IMR-90 (cell line): ENCODE data around the gene PYGB. TPM values are rescaled to one million over a fixed set of nuclear protein-coding genes. Genes with fewer than 3 reads are reported as not detected.

Source experiments
- ATAC-seq: fragments of 200-7000 bp; cut with Tn5 transposase; 2 replicates; pipeline ENCODE4 v1.9.1; 2020; ENCODE audit warnings: low read depth, mild to moderate bottlenecking, moderate library complexity
- BruUV-seq: library from RNA; stranded (reverse); fragments of 400-500 nt; replicated peaks from 2 replicates; lab custom pipeline; 2021; lab: Mats Ljungman, UMichigan
- CTCF ChIA-PET: fragments of 300-600 bp; formaldehyde crosslinking; extraction: SDS; loops from one replicate; lab custom pipeline; 2021; ENCODE audit warnings: antibody characterized with exemption; lab: Yijun Ruan, JAX
- POLR2A ChIA-PET: fragments of 300-600 bp; sonication (Branson Sonifier 250); formaldehyde crosslinking; loops from one replicate; lab custom pipeline; 2022; ENCODE audit warnings: antibody characterized with exemption; ENCODE audit not compliant: unreplicated experiment; lab: Charles Lee
- DNase-seq: peaks from one replicate; pipeline ENCODE4 v3.0.0; 2013
- H2AFZ ChIP-seq: replicated peaks from 2 replicates; pipeline ENCODE3; 2013; ENCODE audit warnings: low read length, mild to moderate bottlenecking; ENCODE audit not compliant: poor library complexity
- H2AK5ac ChIP-seq: 2 replicates; pipeline ENCODE4 v1.6.1; 2013; ENCODE audit warnings: low read depth, low read length, inconsistent platforms
- H2AK9ac ChIP-seq: replicated peaks from 2 replicates; pipeline ENCODE3; 2013; ENCODE audit warnings: mild to moderate bottlenecking, low read depth, low read length, moderate library complexity; ENCODE audit not compliant: poor library complexity
- H2BK120ac ChIP-seq: 2 replicates; pipeline ENCODE4 v1.6.1; 2013; ENCODE audit warnings: low read depth, low read length, inconsistent platforms
- H2BK15ac ChIP-seq: 3 replicates; pipeline ENCODE4 v1.6.1; 2013; ENCODE audit warnings: low read depth, low read length, inconsistent platforms
- H2BK20ac ChIP-seq: 2 replicates; pipeline ENCODE4 v1.6.1; 2013; ENCODE audit warnings: low read depth, mild to moderate bottlenecking, inconsistent platforms, low read length, moderate library complexity
- H2BK5ac ChIP-seq: 2 replicates; pipeline ENCODE4 v1.6.1; 2013; ENCODE audit warnings: mild to moderate bottlenecking, low read depth, low read length, inconsistent platforms; ENCODE audit not compliant: poor library complexity, severe bottlenecking
- H3K14ac ChIP-seq: replicated peaks from 2 replicates; pipeline ENCODE4 v1.6.1; 2013; ENCODE audit warnings: low read depth, low read length, inconsistent platforms
- H3K18ac ChIP-seq: 2 replicates; pipeline ENCODE4 v1.6.1; 2013; ENCODE audit warnings: low read depth, low read length, control low read depth
- H3K23ac ChIP-seq: 2 replicates; pipeline ENCODE4 v1.6.1; 2013; ENCODE audit warnings: low read depth, low read length, inconsistent platforms
- H3K27ac ChIP-seq: 2 replicates; pipeline ENCODE4 v1.5.1; 2013; ENCODE audit warnings: mild to moderate bottlenecking, control low read depth, low read length; ENCODE audit not compliant: insufficient read depth
- H3K27me3 ChIP-seq: 2 replicates; pipeline ENCODE4 v1.6.1; 2013; ENCODE audit warnings: low read length; ENCODE audit not compliant: control insufficient read depth, insufficient read depth
- H3K36me3 ChIP-seq: 2 replicates; pipeline ENCODE4 v1.6.1; 2013; ENCODE audit warnings: low read length, mixed read lengths; ENCODE audit not compliant: control insufficient read depth, insufficient read depth
- H3K4ac ChIP-seq: 2 replicates; pipeline ENCODE4 v1.6.1; 2013; ENCODE audit warnings: low read depth, low read length, inconsistent platforms
- H3K4me1 ChIP-seq: 2 replicates; pipeline ENCODE4 v1.6.1; 2013; ENCODE audit warnings: low read length, mixed read lengths; ENCODE audit not compliant: control insufficient read depth, insufficient read depth
- H3K4me2 ChIP-seq: 2 replicates; pipeline ENCODE4 v1.6.1; 2013; ENCODE audit warnings: low read depth, mild to moderate bottlenecking, control low read depth, low read length, moderate library complexity
- H3K4me3 ChIP-seq: 2 replicates; pipeline ENCODE4 v1.5.1; 2013; ENCODE audit warnings: low read depth, mild to moderate bottlenecking, control low read depth, low read length, moderate library complexity; ENCODE audit not compliant: insufficient read depth
- H3K56ac ChIP-seq: 2 replicates; pipeline ENCODE4 v1.6.1; 2013; ENCODE audit warnings: low read length, inconsistent platforms; ENCODE audit not compliant: insufficient read depth; ENCODE audit errors: extremely low read depth
- H3K79me1 ChIP-seq, 2 experiments: 2 replicates each; pipeline ENCODE4 v1.6.1; 2013; ENCODE audit warnings: low read length in 2 of 2, inconsistent platforms in 1 of 2, low read depth in 1 of 2
- H3K9ac ChIP-seq: 2 replicates; pipeline ENCODE4 v1.6.1; 2013; ENCODE audit warnings: low read depth, low read length, control low read depth
- H3K9me1 ChIP-seq: 2 replicates; pipeline ENCODE4 v1.6.1; 2013; ENCODE audit warnings: low read length, inconsistent platforms; ENCODE audit not compliant: insufficient read depth
- H3K9me3 ChIP-seq: 2 replicates; pipeline ENCODE4 v1.6.1; 2013; ENCODE audit warnings: low read length; ENCODE audit not compliant: control insufficient read depth, insufficient read depth
- H4K20me1 ChIP-seq: 2 replicates; pipeline ENCODE4 v1.6.1; 2013; ENCODE audit warnings: low read length, inconsistent platforms; ENCODE audit not compliant: insufficient read depth
- H4K5ac ChIP-seq: 2 replicates; pipeline ENCODE4 v1.6.1; 2013; ENCODE audit warnings: mild to moderate bottlenecking, low read depth, low read length, control low read depth
- H4K8ac ChIP-seq, 2 experiments: 2 replicates each; pipeline ENCODE4 v1.6.1; 2013; ENCODE audit warnings: low read depth in 2 of 2, low read length in 2 of 2, control low read depth in 1 of 2, inconsistent platforms in 1 of 2
- H4K91ac ChIP-seq: 2 replicates; pipeline ENCODE4 v1.6.1; 2013; ENCODE audit warnings: low read depth, low read length, inconsistent platforms; ENCODE audit not compliant: insufficient read depth
- BHLHE40 ChIP-seq: fragments of 150-350 bp; IDR thresholded peaks from 2 replicates; pipeline ENCODE4 v1.6.1; 2016; ENCODE audit warnings: mild to moderate bottlenecking, low read depth, low read length
- CEBPB ChIP-seq: IDR thresholded peaks from 2 replicates; pipeline ENCODE4 v1.6.1; 2012; ENCODE audit warnings: low read depth, low read length, improper control_type of control experiment
- CHD1 ChIP-seq: IDR thresholded peaks from 2 replicates; pipeline ENCODE4 v1.6.1; 2012; ENCODE audit warnings: low read depth, low read length, improper control_type of control experiment
- FOS ChIP-seq: fragments of 150-350 bp; IDR thresholded peaks from 2 replicates; pipeline ENCODE4 v1.6.1; 2016; ENCODE audit warnings: low read depth, low read length
- MAFK ChIP-seq: IDR thresholded peaks from 2 replicates; pipeline ENCODE4 v1.6.1; 2012; ENCODE audit warnings: low read depth, low read length, improper control_type of control experiment
- MAZ ChIP-seq: IDR thresholded peaks from 2 replicates; pipeline ENCODE4 v1.6.1; 2012; ENCODE audit warnings: low read depth, mild to moderate bottlenecking, low read length, improper control_type of control experiment, moderate library complexity, borderline replicate concordance
- MXI1 ChIP-seq: IDR thresholded peaks from 2 replicates; pipeline ENCODE4 v1.6.1; 2012; ENCODE audit warnings: low read depth, mild to moderate bottlenecking, low read length, moderate library complexity, borderline replicate concordance
- NFE2L2 ChIP-seq: fragments of 150-350 bp; IDR thresholded peaks from 2 replicates; pipeline ENCODE4 v1.6.1; 2016; ENCODE audit warnings: low read depth, mild to moderate bottlenecking, low read length
- POLR2A ChIP-seq: IDR thresholded peaks from 2 replicates; pipeline ENCODE4 v1.6.1; 2012; ENCODE audit warnings: mild to moderate bottlenecking, low read depth, low read length
- RAD21 ChIP-seq: IDR thresholded peaks from 2 replicates; pipeline ENCODE4 v1.6.1; 2012; ENCODE audit warnings: low read length, improper control_type of control experiment
- RCOR1 ChIP-seq: IDR thresholded peaks from 2 replicates; pipeline ENCODE4 v1.6.1; 2012; ENCODE audit warnings: mild to moderate bottlenecking, low read length, improper control_type of control experiment; ENCODE audit not compliant: insufficient replicate concordance
- SMC3 ChIP-seq: fragments of 150-350 bp; IDR thresholded peaks from 2 replicates; pipeline ENCODE4 v1.6.1; 2016; ENCODE audit warnings: low read depth, mild to moderate bottlenecking, antibody characterized with exemption, low read length, moderate library complexity
- WGBS, 2 experiments: methylation state at CpG; one replicate each; pipeline versions ENCODE4 v1.1.5 to v1.1.7; 2013; ENCODE audit warnings: missing lambda C conversion rate in 2 of 2; ENCODE audit not compliant: insufficient read length in 1 of 2; ENCODE audit errors: extremely low coverage in 2 of 2; 5-methylcytosine and 5-hydroxymethylcytosine counted together
- dilution Hi-C: fragments of 300-500 bp; cut with HindIII; formaldehyde crosslinking; loops from one replicate; pipeline ENCODE4 v1.14.3; 2018; ENCODE audit warnings: low sequenced_read_pairs; ENCODE audit not compliant: unreplicated experiment
- in situ Hi-C: fragments of 300-500 bp; cut with MboI; formaldehyde crosslinking; loops from 3 replicates; pipeline ENCODE4 v1.14.3; 2019; ENCODE audit warnings: low sequenced_read_pairs, inconsistent platforms, mixed read lengths
- intact Hi-C: fragments of 100-400 bp; cut with micrococcal nuclease; formaldehyde crosslinking; loops from 2 replicates; pipeline ENCODE4 v1.10.0; 2022
- polyA plus RNA-seq, 3 experiments: library from polyadenylated mRNA; depleted of rRNA; stranded (reverse); fragments of >200 nt; gene quantifications; 2 replicates each; pipeline ENCODE4 v1.2.3, GENCODE V29; 2012; ENCODE audit warnings: low replicate concordance in 1 of 3
- total RNA-seq: library from RNA; depleted of rRNA; stranded (reverse); fragments of >200 nt; gene quantifications from 2 replicates; pipeline ENCODE4 v1.2.3, GENCODE V29; 2012
- TF ChIP-seq, protein P1 (sequence below): conservative IDR thresholded peaks from 2 replicates; pipeline ENCODE4 v1.5.1; 2012; ENCODE audit warnings: mild to moderate bottlenecking, low read depth, low read length, improper control_type of control experiment
- TF ChIP-seq, protein P2 (sequence below): fragments of 150-350 bp; IDR thresholded peaks from 2 replicates; pipeline ENCODE4 v1.6.1; 2016; ENCODE audit warnings: low read depth, mild to moderate bottlenecking, low read length, moderate library complexity, borderline replicate concordance
- TF ChIP-seq, protein P3 (sequence below): fragments of 150-350 bp; IDR thresholded peaks from 2 replicates; pipeline ENCODE4 v1.6.1; 2017; ENCODE audit warnings: mild to moderate bottlenecking, antibody characterized with exemption, low read length, low read depth

The PYGB gene
- total and polyA plus RNA-seq, 2 of the 4 experiments (the other 2 are of a cell fraction): 72.4 to 83.1 TPM

DNA sequence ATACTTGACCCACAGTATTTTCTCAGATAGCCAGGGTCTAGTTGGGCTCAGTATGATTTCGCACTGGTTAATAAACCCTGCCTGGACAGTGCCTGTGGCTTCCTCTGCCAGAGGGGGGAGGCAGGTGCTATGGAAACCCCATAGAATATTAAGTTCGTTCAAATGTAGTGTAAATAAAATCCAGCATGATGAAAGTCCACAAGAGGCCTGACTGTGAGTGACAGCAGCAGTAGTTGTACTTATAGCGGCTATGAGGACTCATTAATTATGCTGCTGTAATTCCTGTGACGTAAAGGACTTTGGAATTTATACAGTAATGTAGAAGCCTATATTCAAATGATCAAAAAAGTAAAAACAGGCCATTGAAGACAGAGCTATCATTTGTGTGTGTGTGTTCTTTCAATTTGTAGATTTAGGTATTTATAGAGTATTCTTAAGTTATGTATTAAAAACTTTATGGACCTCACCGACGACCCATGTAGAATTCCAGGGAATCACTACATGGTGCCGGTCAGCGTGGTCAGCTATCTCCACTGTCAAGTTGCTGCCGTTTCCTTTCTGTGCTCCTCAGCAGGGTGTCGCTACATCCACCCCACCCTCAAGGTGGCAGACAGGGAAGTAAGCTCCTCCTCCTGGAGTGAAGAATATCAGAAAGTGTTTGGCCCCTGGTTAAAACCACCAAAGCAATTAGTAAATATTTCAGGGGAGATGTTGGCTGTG, 10.0 kb downstream of the PYGB start:
- Histone ChIP-seq H3K14ac (no peak overlapping the region), H3K18ac (no peak overlapping the region), H2BK15ac (no peak overlapping the region), H2AFZ (no peak overlapping the region), H3K36me3 (peaks cover 27% of the 10 kb centered on the region), H4K8ac (no peak overlapping the region), H3K4me2 (no peak overlapping the region), H3K4me1 (peaks cover 5% of the 10 kb centered on the region), H3K9ac (no peak overlapping the region), H3K9me1 (peaks cover 24% of the 10 kb centered on the region; the same call in 1 of the 2 replicates), H3K4me3 (no peak overlapping the region), H2BK5ac (no peak overlapping the region), H3K4ac (no peak overlapping the region), H2BK120ac (no peak overlapping the region), H2AK9ac (no peak overlapping the region), H4K5ac (no peak overlapping the region), H2BK20ac (no peak overlapping the region), H3K79me1 (peaks cover 34 to 72% of the 10 kb centered on the region in 2 experiments), H4K91ac (no peak overlapping the region), H3K9me3 (no peaks in the 10 kb centered on the region), H3K27ac (no peak overlapping the region), H4K20me1 (peaks cover 64% of the 10 kb centered on the region), H3K23ac (no peak overlapping the region), H3K27me3 (no peaks in the 10 kb centered on the region), H2AK5ac (no peak overlapping the region), H3K56ac (no peak overlapping the region)
- no CpG with 5 or more reads among the region's 10 CpGs for WGBS, 2 experiments
- in situ Hi-C loops (loop anchor here (10.0 to 25.0 kb wide), 5 partner anchors 63 to 1621 kb away; partner anchors contain the start of genes APMAP, CST3 and ENTPD6), dilution Hi-C loops (no loop called here), intact Hi-C loops (no loop called here)
- DNase-seq (no peak), ATAC-seq (no peak)
- ChIA-PET POLR2A (interaction anchor here (0.6 kb wide), 1 partner anchor 34 kb away, joined by 4 read pairs; no protein-coding TSS in a partner anchor), CTCF (no interaction called here)
- BruUV-seq: no TSS peak
- TF ChIP-seq RCOR1 (no peak), MAZ (no peak), NFE2L2 (no peak), RAD21 (no peak), CHD1 (no peak), MXI1 (no peak), FOS (no peak), MAFK (no peak), BHLHE40 (no peak), SMC3 (no peak), CEBPB (no peak), POLR2A (no peak)
- TF ChIP-seq, protein P1, sequence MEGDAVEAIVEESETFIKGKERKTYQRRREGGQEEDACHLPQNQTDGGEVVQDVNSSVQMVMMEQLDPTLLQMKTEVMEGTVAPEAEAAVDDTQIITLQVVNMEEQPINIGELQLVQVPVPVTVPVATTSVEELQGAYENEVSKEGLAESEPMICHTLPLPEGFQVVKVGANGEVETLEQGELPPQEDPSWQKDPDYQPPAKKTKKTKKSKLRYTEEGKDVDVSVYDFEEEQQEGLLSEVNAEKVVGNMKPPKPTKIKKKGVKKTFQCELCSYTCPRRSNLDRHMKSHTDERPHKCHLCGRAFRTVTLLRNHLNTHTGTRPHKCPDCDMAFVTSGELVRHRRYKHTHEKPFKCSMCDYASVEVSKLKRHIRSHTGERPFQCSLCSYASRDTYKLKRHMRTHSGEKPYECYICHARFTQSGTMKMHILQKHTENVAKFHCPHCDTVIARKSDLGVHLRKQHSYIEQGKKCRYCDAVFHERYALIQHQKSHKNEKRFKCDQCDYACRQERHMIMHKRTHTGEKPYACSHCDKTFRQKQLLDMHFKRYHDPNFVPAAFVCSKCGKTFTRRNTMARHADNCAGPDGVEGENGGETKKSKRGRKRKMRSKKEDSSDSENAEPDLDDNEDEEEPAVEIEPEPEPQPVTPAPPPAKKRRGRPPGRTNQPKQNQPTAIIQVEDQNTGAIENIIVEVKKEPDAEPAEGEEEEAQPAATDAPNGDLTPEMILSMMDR: no peak
- TF ChIP-seq, protein P2, sequence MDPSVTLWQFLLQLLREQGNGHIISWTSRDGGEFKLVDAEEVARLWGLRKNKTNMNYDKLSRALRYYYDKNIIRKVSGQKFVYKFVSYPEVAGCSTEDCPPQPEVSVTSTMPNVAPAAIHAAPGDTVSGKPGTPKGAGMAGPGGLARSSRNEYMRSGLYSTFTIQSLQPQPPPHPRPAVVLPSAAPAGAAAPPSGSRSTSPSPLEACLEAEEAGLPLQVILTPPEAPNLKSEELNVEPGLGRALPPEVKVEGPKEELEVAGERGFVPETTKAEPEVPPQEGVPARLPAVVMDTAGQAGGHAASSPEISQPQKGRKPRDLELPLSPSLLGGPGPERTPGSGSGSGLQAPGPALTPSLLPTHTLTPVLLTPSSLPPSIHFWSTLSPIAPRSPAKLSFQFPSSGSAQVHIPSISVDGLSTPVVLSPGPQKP: no peak
- TF ChIP-seq, protein P3, sequence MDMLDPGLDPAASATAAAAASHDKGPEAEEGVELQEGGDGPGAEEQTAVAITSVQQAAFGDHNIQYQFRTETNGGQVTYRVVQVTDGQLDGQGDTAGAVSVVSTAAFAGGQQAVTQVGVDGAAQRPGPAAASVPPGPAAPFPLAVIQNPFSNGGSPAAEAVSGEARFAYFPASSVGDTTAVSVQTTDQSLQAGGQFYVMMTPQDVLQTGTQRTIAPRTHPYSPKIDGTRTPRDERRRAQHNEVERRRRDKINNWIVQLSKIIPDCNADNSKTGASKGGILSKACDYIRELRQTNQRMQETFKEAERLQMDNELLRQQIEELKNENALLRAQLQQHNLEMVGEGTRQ: no peak
